SIG-M5 treated with dmso at 0.1 percent for 504 hours (cell line): ENCODE data around the gene CARD11.
"Not testable (repeated sequence)": the region's sequence is repeated elsewhere in the genome, so short reads cannot be mapped to it uniquely, and the experiment has no call there.

Source experiments
- DNase-seq: peaks from one replicate; lab custom pipeline; 2025; ENCODE audit not compliant: unreplicated experiment; lab: John Stamatoyannopoulos, UW

The CARD11 gene

GRCh38 chr7:2927592-2927991 is 116.1 kb downstream of the CARD11 start:
- no peak for DNase-seq

- no peak for DNase-seq
Measured at GRCh38 chr7:2926896-2927405, 116.7 kb downstream of the CARD11 start.

GRCh38 chr7:2926120-2926895 is 117.4 kb downstream of the CARD11 start:
- no peak for DNase-seq

- DNase-seq: no peak
Measured at GRCh38 chr7:2924866-2925840, 118.5 kb downstream of the CARD11 start.

- no peak for DNase-seq
Measured at GRCh38 chr7:2923886-2924574, 119.6 kb downstream of the CARD11 start.

- no peak for DNase-seq
Measured at GRCh38 chr7:2923291-2923781, 120.3 kb downstream of the CARD11 start.

- DNase-seq: no peak
Measured at GRCh38 chr7:2922866-2923265, 120.8 kb downstream of the CARD11 start.

- DNase-seq: no peak
Measured at GRCh38 chr7:2922348-2922691, 121.3 kb downstream of the CARD11 start.

- no peak for DNase-seq
Measured at GRCh38 chr7:2921653-2922347, 121.9 kb downstream of the CARD11 start.

- DNase-seq: no peak
Measured at GRCh38 chr7:2920956-2921652, 122.6 kb downstream of the CARD11 start.

- DNase-seq: not testable (repeated sequence)
Measured at GRCh38 chr7:2920480-2920879, 123.2 kb downstream of the CARD11 start.

GRCh38 chr7:2920041-2920440 is 123.6 kb downstream of the CARD11 start:
- DNase-seq: no peak

GRCh38 chr7:2919256-2919655 is 124.4 kb downstream of the CARD11 start:
- no peak for DNase-seq

- no peak for DNase-seq
Measured at GRCh38 chr7:2918406-2918805, 125.3 kb downstream of the CARD11 start.

GRCh38 chr7:2915023-2915422 is 128.6 kb downstream of the CARD11 start:
- DNase-seq: no peak

GRCh38 chr7:2913760-2914387 is 129.8 kb downstream of the CARD11 start:
- DNase-seq: no peak

- no peak for DNase-seq
Measured at GRCh38 chr7:2912684-2913439, 130.8 kb downstream of the CARD11 start.

GRCh38 chr7:2911466-2911865 is 132.2 kb downstream of the CARD11 start:
- DNase-seq: no peak
